ENCODE data around the gene IGHMBP2. TPM values are rescaled to one million over a fixed set of nuclear protein-coding genes. Genes with fewer than 3 reads are reported as not detected.

Gene IGHMBP2
- total and polyA plus RNA-seq, 2 of the 8 experiments (the other 6 are each of a cell fraction or from before 2014, with no cell fraction given): 8.4 to 17.6 TPM

DNA sequence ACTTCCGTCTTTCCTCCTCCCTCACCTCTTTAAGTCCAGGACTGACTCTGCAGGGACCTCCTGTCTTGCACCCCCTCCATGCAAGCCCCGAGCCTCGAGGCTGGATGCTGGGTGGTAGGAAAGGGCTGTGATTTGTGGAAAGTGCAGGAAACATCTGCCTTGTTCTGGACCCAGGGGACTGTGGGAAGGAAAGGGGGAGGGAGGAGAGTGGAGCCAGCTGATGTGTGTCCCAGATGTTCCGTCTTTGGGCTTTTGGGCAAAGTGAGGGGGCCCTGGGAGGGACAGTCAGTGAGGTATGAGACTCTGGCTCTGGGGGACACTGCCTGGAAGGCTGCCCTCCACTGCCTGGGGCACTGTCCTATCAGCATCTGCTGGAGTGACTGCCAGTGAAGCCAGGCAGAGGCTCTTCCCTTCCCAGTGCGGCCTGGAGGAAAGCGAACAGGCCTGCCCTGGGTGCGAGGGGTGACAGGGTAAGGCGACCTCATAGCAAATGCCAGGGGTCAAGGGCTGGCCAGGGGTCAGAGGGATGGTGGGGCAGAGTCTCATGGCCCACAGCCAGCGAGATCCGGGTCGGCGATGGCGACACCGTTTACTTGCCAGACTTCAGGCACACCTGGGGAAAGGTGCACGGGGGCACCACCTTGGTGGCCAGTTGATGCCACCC, 75.4 kb downstream of the IGHMBP2 start:
- Histone ChIP-seq H3K27ac (ENCODE audit: low read depth, low read length) (no peak overlapping the region), H3K4me3 (ENCODE audit: extremely low read depth in 1 of 4, insufficient read depth in 2 of 4, low read depth in 3 of 4, low read length in 4 of 4) (no peak overlapping the region), H2BK12ac (ENCODE audit: low read depth, low read length) (no peak overlapping the region; the same call in 1 of the 2 replicates), H2BK20ac (ENCODE audit: low read length) (no peak overlapping the region), H2BK15ac (ENCODE audit: low read length) (no peak overlapping the region), H4K91ac (replicated peaks; ENCODE audit: insufficient read length, low read length) (peak overlapping the region; percentile 25), H3K4me1 (replicated peaks in 1 of 4; ENCODE audit: control insufficient read depth in 3 of 4, insufficient read depth in 4 of 4, low read length in 3 of 4) (peaks cover 0 to 3% (median 1%) of the 10 kb centered on the region in 4 experiments; a peak in 1 of 7 replicates), H3K23ac (ENCODE audit: insufficient read length) (no peak overlapping the region), H3K9me3 (ENCODE audit: insufficient read depth in 2 of 2, low read depth in 1 of 2, low read length in 1 of 2) (peaks cover 4 to 5% of the 10 kb centered on the region in 2 experiments; a peak in 2 of 4 replicates), H3K36me3 (ENCODE audit: control insufficient read depth in 2 of 4, insufficient read depth in 4 of 4, low read length in 3 of 4) (no peaks in the 10 kb centered on the region), H4K5ac (ENCODE audit: insufficient read length, low read depth, low read length) (no peak overlapping the region), H3K79me2 (ENCODE audit: control insufficient read depth in 1 of 2, insufficient read depth in 2 of 2, low read length in 2 of 2) (no peaks in the 10 kb centered on the region), H2BK5ac (ENCODE audit: low read depth, low read length) (no peak overlapping the region), H4K8ac (ENCODE audit: extremely low read depth, insufficient read depth, low read length) (no peak overlapping the region), H3K4me2 (ENCODE audit: insufficient read depth in 1 of 2, low read depth in 2 of 2, low read length in 2 of 2) (no peak overlapping the region), H2BK120ac (replicated peaks; ENCODE audit: low read depth, low read length) (no peak overlapping the region), H3K56ac (replicated peaks; ENCODE audit: insufficient read length, low read depth, low read length) (no peak overlapping the region), H3K27me3 (replicated peaks in 1 of 4; ENCODE audit: control insufficient read depth in 3 of 4, extremely low read depth in 1 of 4, insufficient read depth in 3 of 4, low read length in 3 of 4) (no peaks in the 10 kb centered on the region; a peak in 2 of 7 replicates), H3K18ac (ENCODE audit: extremely low read depth, low read length) (no peak overlapping the region), H4K20me1 (replicated peaks in 1 of 2; ENCODE audit: control insufficient read depth in 1 of 2, insufficient read depth in 2 of 2, low read length in 2 of 2) (no peaks in the 10 kb centered on the region), H3K9ac (replicated peaks in 1 of 4; ENCODE audit: extremely low read depth in 1 of 4, low read depth in 3 of 4, low read length in 3 of 4) (no peak overlapping the region), H3K14ac (ENCODE audit: insufficient read length) (no peak overlapping the region), H3K4ac (replicated peaks; ENCODE audit: insufficient read length, low read depth, low read length) (no peak overlapping the region), H3K23me2 (ENCODE audit: low read depth, low read length) (no peaks in the 10 kb centered on the region), H2AK5ac (ENCODE audit: low read depth, low read length) (no peak overlapping the region), H3K79me1 (ENCODE audit: low read depth, low read length) (no peaks in the 10 kb centered on the region), H2AFZ (ENCODE audit: low read length) (no peak overlapping the region)
- DNase-seq (ENCODE audit: low read depth in 1 of 2, low spot score in 2 of 2) (no peak), FAIRE-seq (no peak)
- ChIA-PET POLR2A (ENCODE audit: partially characterized antibody) (interaction anchor here (0.7 kb wide), 1 partner anchor 22 kb away, joined by 3 read pairs; no protein-coding TSS in a partner anchor), CTCF (ENCODE audit: partially characterized antibody) (interaction anchor here (0.5 to 1.1 kb wide), 4 partner anchors 10 to 713 kb away, joined by 3 read pairs; no protein-coding TSS in a partner anchor)
- WGBS, 2 experiments (ENCODE audit: extremely low coverage in 1 of 2, insufficient coverage in 1 of 2, insufficient read length in 1 of 2, insufficient replicate concordance in 2 of 2, low coverage in 1 of 2, low lambda C conversion rate in 2 of 2, missing lambda C conversion rate in 1 of 2): 86% methylated on average over 14 of the region's 15 CpGs; no CpG with 5 or more reads in 1 of the 2 experiments
- TF ChIP-seq POLR2A (IDR thresholded peaks at IDR 0.05; ENCODE audit: control extremely low read depth in 1 of 2, low read depth in 2 of 2, low read length in 2 of 2): no peak
- no peak for TF ChIP-seq PHF8 (conservative IDR thresholded peaks at IDR 0.05; ENCODE audit: low read depth, low read length)
- TF ChIP-seq BCL11A (IDR thresholded peaks at IDR 0.05; ENCODE audit: low read depth in 2 of 2, low read length in 2 of 2): no peak
- no peak for TF ChIP-seq EZH2 (IDR thresholded peaks at IDR 0.05; ENCODE audit: low read depth, low read length, severe bottlenecking)
- no peak for TF ChIP-seq HDAC2 (IDR thresholded peaks at IDR 0.05; ENCODE audit: borderline replicate concordance in 1 of 2, low read depth in 2 of 2, low read length in 2 of 2)
- TF ChIP-seq RAD21 (IDR thresholded peaks at IDR 0.05 in 1 of 2, conservative IDR thresholded peaks at IDR 0.05 in 1 of 2; ENCODE audit: low read depth in 2 of 2, low read length in 2 of 2): no peak
- TF ChIP-seq, protein P1, sequence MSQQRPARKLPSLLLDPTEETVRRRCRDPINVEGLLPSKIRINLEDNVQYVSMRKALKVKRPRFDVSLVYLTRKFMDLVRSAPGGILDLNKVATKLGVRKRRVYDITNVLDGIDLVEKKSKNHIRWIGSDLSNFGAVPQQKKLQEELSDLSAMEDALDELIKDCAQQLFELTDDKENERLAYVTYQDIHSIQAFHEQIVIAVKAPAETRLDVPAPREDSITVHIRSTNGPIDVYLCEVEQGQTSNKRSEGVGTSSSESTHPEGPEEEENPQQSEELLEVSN (IDR thresholded peaks at IDR 0.05): no peak
- TF ChIP-seq TAF7 (optimal IDR thresholded peaks at IDR 0.05; ENCODE audit: borderline replicate concordance, low read depth, low read length): no peak

All from H1 (cell line).